Measurements from ENCODE around the gene IRF5.

- TF ChIP-seq CTCF (IDR thresholded peaks at IDR 0.05; ENCODE audit: low read length) (no peak), EZH2 (optimal IDR thresholded peaks at IDR 0.05; ENCODE audit: low read depth, low read length) (no peak)
Measured at GRCh38 chr7:128944487-128945236, 6.9 kb downstream of the IRF5 start.

All from MM.1S (cell line).